Activated CD8-positive, alpha-beta memory T cell treated with anti-CD3 and anti-CD28 coated beads, Interleukin-2, amount 50 U/mL, for 4 hours (primary cell): ENCODE data around the gene EYA4.
"Not testable (repeated sequence)": the region's sequence is repeated elsewhere in the genome, so short reads cannot be mapped to it uniquely, and the experiment has no call there.

ENCODE experiments used
- DNase-seq: peaks from one replicate; pipeline ENCODE4 v3.0.0-alpha.2; 2020

EYA4 gene

DNA sequence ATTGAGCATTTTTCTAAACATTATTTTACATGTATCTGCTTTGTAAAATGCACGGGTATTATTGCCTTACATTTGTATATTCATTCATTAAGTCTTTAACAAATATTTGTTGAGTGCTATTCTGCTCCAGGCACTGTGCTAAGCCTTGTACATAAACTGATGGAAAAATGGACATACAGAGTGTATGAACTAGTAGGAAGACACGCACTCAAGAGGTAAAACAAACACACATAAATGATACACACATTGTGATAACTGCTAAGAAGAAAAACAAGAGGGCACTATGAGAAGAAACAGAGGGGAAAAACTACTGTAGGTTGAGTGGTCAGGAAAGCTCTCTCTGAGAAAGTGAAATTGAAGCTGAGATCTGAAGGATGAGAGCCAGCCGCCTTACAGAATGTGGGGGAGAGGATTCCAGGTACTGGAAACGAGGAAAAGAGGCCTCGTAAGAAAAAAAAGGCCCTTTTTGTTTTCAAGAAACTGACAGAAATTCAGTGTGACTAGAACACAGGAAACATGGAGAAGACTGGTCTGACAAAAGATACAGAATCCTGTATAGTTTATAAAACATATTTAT, 117.5 kb downstream of the EYA4 start:
- DNase-seq, result no peak

GRCh38 chr6:133359256-133359655, 118.1 kb downstream of the EYA4 start:
- no peak for DNase-seq

- no peak for DNase-seq
These were observed 118.6 kb downstream of the EYA4 start for GRCh38 chr6:133359760-133360159.

DNA sequence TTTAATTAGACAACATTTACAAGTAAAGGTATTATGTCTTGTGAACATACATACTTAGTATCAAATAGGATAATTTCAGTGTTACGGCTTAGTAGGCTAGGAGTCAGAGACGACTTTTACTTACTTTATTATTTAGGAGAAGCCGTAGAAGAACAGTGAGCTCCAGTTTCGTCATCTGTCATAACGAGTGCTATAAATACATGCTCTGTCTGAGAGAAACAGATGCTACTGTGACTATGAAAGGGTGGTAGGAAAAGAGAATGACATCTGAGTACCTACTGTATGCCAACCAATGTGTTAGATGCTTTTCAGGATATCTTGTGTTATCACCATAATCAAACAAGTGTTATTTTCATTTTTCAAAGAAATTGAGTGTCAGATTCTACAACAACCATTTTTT, 119.0 kb downstream of the EYA4 start:
- DNase-seq, result no peak

DNA sequence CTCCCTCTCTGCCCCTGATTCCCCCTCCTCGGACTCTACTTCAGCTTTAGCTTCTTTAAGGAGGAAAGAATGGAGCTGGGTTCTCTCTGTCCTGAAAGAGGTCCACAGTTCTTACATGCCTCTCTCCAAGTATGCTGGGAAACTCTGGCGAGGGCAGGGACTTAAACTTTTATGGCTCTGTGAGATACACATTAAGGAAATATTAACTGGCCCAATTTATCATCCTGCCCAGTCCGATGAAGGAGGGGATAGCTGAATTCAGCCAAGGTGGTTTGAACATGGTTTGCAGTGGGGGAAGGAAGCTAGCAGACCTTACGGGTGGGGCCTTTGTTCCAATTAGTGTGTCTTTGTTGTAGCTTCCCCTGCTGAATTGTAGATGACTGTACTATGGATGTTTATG, 121.7 kb downstream of the EYA4 start:
- DNase-seq, result no peak

- DNase-seq, result no peak
These were observed 127.5 kb downstream of the EYA4 start for GRCh38 chr6:133368664-133369063.

- no peak for DNase-seq
These were observed 128.7 kb downstream of the EYA4 start for GRCh38 chr6:133369773-133370272.

DNA sequence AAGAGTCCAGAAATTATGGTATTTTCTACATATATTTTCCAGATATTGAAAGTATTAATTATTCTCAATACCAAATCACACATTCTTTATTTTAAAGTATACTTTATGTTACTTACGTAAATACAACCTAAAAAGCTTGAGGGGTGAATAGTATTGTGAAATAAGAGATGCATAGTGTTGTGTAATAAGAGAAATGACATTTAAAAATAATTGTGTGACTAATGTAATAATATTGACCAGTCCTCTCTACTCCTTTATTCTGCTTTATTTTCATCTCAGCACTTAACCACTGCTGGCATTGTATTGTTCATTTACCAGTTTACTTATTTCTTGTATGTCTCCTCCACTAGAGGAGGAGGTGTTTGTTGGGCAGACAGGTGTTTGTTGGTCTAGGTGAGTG, 135.6 kb downstream of the EYA4 start:
- DNase-seq, result no peak

DNA sequence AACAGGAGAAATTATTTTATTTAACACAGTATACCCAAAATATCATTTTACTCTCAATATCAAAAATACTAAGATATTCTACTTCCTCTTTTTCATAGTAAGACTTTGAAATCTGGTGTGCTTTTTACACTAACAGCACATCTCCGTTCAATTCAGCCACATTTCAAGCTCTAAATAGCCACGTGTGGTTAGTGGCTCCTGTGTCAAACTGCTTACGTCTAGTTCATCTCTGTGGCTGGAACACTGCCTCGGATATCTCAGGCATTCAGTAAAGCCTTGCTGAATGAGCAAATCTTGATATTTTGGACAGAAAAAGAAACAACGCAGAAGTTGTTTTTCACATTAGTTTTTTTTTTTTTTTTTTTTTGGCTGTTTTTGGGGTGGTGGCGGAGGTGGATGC, 136.1 kb downstream of the EYA4 start:
- DNase-seq, result no peak

GRCh38 chr6:133380047-133380446, 138.9 kb downstream of the EYA4 start:
- no peak for DNase-seq

- DNase-seq, result no peak
These were observed 139.6 kb downstream of the EYA4 start for GRCh38 chr6:133380723-133381122.

GRCh38 chr6:133388731-133389130, 147.6 kb downstream of the EYA4 start:
- DNase-seq, result no peak

- DNase-seq, result no peak
These were observed 149.0 kb downstream of the EYA4 start for GRCh38 chr6:133390168-133390567.

DNA sequence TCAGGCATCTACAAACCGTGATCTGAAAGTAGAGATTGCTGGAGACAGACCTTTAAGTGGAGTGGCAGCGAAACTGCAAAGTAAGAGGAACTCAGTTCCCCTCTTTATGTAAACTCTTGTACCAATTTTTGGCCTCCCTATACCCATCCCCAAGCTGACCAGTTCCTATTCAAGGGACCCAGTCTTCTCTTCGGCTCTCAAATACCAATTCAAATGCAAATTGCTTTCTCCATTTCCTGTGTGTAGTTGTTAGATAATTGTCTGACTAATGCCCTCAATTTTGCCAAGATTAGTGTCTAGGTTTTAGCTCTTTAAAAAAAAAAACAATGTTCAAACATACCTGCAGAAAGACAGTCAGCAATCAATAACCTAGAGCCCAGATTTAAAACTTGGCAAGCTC, 150.9 kb downstream of the EYA4 start:
- no peak for DNase-seq

- no peak for DNase-seq
These were observed 151.5 kb downstream of the EYA4 start for GRCh38 chr6:133392641-133393040.

- no peak for DNase-seq
These were observed 152.7 kb downstream of the EYA4 start for GRCh38 chr6:133393891-133394290.

DNA sequence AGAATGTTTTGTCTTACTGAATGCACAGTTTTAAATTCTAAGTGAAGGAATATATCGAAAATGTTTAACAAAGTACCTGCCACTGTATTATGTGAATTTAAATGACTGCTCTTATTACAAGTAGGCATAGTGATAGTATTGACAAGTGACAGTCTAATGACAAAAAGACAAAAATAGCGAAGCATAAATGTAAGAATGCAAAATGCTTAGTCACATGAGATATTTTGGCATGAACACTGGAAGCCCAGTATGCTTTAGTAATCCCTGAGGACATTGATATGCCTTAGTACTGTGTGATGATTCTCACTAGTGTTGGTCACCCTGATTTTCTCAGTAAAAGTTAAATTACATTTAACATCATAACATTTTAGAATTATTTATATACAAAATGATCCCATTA, 153.5 kb downstream of the EYA4 start:
- DNase-seq, result no peak

GRCh38 chr6:133396233-133396983, 155.3 kb downstream of the EYA4 start:
- DNase-seq, result no peak

GRCh38 chr6:133396984-133397348, 155.8 kb downstream of the EYA4 start:
- no peak for DNase-seq

DNA sequence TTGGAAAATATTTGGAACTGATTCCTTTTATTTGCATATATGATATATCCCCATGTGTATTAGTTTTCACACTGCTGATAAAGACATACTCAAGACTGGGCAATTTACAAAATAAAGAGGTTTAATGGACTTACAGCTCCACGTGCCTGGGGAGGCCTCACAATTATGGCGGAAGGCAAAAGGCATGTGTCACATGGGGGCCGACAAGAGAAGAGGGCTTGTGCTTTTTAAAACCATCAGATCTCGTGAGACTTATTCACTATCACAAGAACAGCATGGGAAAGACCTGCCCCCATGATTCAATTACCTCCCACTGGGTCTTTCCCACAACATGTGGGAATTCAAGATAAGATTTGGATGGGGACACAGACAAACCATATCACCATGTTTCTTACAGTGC, 156.4 kb downstream of the EYA4 start:
- not testable (repeated sequence) for DNase-seq

GRCh38 chr6:133399426-133399825, 158.3 kb downstream of the EYA4 start:
- no peak for DNase-seq

- no peak for DNase-seq
These were observed 163.0 kb downstream of the EYA4 start for GRCh38 chr6:133404151-133404550.

DNA sequence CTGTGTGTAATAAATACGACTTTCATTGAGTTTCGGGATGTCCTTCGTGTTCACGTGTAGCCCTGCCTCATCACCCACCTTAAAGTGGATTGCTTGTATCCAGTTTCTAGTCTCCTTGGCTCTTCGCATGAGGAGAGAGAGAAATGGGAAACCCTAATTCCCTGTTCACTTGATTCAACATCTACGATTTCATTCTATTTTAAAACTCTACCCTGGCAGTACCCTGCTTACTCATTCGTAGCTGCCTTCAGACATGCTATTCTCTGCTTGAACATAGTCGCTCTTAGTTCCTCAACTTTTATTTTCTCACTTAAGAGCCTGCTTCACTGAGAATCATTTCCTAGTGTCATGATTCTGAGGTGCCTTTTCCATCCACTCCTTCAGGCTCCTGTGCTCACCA, 163.6 kb downstream of the EYA4 start:
- DNase-seq, result no peak

DNA sequence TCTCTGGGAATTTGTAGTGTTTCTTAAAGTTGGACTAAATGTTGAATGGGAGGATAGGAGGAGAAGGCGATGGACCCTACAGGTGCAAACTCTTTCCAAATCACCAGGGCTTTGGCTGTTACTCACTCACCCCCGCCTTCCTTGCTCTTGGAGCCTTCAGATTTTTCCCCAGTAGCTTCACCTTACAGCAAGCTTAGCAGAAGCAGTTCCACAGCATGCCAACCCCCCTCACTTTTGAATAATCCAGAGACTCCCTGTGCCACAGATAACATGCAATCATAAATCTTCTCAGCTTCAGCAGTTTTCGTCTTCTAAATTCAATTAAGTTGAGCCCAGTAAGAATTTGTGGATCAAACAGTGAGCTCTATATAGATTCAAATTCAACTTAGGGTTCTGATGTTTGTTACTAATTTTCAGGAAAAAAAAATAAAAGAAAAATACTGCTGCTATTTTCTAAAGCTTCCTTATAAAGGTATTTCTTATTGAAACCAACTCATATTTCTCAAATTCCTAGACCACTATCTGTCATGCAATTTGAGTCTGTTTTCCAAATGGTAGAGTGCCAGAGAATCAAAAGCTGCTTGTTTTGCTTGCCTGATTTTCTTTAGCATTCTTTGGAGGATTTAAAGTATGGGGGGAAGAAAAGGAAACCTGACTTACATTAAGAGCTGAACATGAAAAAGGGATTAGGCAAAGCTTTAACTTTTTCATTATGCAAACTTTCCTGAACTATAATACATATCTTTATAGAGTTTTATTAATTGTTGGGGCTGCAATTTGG, 166.4 kb downstream of the EYA4 start:
- no peak for DNase-seq
